ENCODE results near the gene ZBTB17. TPM values are rescaled to one million over a fixed set of nuclear protein-coding genes. Genes with fewer than 3 reads are reported as not detected.

Gene ZBTB17
- polyA plus RNA-seq, 12 donors: 17.9 to 32.1 (median 22.4) TPM; not detected in 1

DNA sequence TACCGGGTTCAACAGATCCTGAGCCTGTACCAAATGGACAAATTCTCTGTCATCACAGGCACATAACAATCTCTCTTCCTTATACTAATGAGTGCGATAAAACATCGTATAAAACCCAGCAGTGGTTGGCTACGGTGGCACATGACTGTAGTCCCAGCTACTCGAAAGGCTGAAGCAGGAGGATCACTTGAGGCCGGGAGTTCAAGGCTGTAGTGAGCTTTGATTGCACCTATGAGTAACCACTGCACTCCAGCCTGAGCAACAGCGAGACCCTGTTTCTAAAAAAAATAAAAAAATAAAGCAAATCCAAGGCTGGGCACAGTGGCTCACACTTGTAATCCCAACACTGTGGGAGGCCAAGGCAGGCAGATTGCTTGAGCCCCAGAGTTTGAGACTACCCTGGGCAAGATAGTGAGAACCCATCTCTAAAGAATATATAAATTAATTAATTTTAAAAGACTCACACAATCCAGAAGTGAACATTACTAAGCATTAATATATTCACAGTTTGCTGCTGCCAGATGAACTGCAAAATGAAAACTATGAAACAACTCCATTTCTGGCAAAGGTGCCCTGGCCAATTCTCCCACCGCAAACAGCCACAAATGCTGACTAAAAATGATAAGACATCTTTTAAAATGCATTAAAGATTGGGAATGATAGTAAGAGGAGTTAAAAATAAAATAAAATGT is 13.1 kb downstream of the ZBTB17 start:
- no peak for DNase-seq

GRCh38 chr1:15962176-15962575 is 13.7 kb downstream of the ZBTB17 start:
- no peak for DNase-seq

GRCh38 chr1:15961492-15961891 is 14.4 kb downstream of the ZBTB17 start:
- no peak for DNase-seq

GRCh38 chr1:15960808-15961207 is 15.1 kb downstream of the ZBTB17 start:
- DNase-seq: no peak

DNA sequence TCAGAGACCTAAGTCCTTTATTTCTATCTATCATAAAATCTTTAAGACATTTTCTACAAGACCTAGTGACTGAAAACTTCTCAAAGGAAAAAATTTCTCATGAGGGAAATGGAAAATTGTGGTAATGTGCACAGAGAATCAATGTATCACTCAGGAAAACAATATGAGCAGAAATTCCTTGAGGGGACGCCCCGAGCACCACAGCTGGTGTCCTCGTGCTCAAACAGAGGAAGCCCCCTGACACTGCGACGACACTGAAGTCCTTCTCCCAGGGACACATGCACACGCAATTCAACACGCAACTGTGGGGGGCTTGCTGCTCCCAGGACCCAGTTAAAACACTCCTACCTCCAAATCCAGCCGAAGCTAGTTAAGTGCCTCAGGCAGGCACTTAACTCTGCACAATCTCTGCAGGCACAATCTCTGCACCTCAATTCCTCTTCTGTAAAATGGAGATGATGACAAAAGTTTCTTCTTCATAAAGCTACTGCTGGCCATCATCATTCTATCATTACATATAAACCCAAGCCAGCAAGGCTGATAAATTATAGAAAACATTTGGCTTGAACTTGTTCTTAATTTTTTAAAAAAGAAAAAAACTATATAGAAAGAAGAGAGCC is 16.0 kb downstream of the ZBTB17 start:
- no peak for DNase-seq

GRCh38 chr1:15959424-15959823 is 16.5 kb downstream of the ZBTB17 start:
- DNase-seq: no peak

GRCh38 chr1:15958793-15959192 is 17.1 kb downstream of the ZBTB17 start:
- DNase-seq: no peak

- DNase-seq: no peak
Measured at GRCh38 chr1:15958111-15958510, 17.8 kb downstream of the ZBTB17 start.

DNA sequence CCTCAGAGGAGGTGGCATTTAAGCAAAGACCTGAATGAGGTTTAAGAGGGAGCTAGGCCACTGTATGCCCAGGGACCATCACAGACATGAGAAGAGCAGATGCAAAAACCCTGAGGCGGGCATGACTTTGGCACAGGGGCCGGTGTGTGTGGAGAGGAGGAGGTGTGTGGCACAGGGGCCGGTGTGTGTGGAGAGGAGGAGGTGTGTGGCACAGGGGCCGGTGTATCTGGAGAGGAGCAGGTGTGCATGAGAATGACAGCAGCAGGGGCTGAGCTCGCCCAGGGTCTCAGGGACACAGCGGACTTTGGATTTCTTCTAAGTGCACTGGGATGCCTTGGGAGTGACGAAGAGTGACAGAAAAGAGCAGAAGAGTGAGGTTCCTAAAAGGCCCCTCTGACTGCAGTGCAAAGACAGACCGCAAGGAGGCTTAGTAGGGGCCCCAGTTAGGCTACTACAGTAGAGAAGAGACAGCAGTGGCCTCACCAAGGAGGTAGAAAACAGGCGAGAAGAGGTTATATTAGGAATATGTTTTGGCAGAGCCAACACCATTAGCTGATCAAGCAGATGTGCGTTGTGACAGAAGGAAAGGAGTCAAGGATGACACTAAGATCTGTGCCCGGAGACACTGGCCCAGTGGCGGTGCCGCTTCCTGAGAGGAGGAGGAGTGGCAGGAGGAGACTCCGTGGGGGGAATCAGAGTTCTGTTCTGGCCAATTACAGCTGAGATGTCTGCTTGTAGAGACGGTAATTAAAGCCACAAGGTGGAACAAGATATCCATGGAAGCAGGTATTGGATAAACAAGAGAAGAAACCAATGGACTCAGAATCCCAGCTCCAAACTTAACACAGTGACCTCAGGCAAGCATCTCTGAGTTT is 18.4 kb downstream of the ZBTB17 start:
- DNase-seq: no peak

- DNase-seq: no peak
Measured at GRCh38 chr1:15956150-15956549, 19.8 kb downstream of the ZBTB17 start.

GRCh38 chr1:15955552-15955951 is 20.3 kb downstream of the ZBTB17 start:
- DNase-seq: no peak

DNA sequence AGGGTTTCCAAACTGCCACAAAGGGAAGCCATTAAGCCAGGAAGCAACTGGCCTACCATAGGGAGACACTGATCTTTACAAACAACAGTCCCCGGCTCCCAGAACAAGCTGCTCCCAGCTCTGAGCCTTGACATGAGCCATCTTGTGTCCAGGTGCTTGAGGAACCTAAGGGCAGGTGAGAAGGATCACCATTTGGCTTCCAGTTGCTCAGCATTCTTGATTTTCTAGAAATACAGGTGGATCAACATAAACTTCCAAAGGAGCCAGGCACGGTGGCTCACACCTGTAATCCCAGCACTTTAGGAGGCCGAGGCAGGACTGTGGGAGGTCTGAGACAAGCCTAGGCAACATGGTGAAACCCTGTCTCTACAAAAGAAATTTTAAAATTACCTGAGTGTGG is 21.6 kb downstream of the ZBTB17 start:
- no peak for DNase-seq

DNA sequence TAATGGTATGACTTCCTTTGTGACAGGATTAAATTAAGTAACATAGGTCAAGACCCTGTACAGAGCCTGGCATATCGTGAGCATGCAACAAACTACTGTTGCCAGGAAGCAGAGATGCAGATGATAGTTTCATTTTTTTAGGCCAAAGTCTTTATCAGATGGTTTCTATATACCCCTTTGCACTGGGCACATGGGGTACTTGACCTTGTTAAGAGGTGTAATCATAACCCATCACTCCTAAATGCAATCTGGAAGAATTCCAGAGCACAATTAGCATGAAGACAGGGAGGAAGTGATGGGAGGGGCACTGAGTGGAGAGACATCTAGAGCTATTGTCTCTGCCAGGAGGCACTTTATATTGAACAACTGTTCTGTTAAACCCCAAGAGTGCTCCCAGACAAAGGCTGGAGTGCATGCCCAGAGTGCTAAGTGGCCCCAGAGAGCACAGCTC is 22.1 kb downstream of the ZBTB17 start:
- no peak for DNase-seq

DNA sequence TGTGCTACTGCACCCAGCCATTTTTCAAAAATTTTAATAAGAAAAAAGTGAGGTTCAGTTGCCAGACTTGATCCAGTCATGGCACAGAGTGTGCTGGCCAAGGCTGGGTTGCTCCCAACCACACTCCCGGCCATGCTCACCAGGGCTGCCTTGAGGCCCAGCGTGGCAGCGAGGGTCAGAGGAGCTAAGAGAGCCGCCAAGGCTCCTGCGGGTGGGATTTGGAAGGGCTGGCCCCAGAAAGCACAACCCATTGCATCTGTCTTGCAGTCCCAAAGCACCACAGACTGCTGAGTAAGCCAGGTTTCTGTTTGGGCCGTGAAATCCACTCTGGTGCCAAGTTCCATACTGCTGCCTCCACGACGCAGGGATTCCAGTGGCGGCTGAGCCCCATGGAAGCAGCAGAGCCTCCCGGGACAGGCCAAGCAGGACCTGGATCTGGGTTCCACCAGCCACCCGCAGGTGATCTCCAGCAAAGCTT is 22.6 kb downstream of the ZBTB17 start:
- no peak for DNase-seq

- no peak for DNase-seq
Measured at GRCh38 chr1:15952317-15953258, 23.3 kb downstream of the ZBTB17 start.

DNA sequence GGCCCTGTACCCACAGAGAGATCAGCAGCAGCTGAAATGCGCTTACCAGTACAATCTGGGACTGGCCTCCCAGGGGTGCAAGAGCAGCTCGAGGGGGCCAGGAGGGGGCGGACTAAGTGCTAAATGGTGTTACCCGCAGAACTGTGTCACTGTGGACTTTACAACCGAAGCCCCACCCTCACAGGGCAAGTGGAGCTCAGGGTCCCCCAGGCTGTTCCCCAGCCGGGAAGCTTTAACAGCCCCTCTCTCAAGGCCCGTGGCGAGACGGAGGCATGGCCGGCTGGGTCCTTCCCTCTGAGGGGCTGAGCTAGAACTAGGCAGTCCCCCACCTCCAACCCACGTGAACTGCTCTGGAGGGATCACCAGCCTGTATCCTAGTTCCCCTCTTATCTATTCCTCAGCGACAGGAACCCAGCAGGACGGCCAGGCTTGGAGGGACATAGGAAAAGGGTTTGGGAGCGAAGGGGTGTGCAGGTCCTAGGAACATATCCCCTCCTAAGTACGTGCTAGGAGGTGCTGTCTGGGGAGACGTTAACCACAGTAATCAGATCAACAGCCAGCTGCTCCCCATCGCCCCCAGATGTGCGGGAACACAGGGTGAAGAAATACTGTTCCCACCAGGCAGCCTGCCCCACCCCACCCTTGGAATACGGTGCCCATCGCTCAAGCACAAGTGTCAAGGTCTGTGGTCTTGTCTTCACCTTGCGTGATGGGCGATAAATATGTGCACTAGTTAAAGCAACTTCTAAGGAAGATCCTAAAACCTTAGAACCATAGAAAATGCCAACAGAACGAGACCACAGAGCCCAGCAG is 24.4 kb downstream of the ZBTB17 start:
- no peak for DNase-seq

- DNase-seq: no peak
Measured at GRCh38 chr1:15950763-15951295, 25.1 kb downstream of the ZBTB17 start.

- no peak for DNase-seq
Measured at GRCh38 chr1:15950302-15950701, 25.6 kb downstream of the ZBTB17 start.

DNA sequence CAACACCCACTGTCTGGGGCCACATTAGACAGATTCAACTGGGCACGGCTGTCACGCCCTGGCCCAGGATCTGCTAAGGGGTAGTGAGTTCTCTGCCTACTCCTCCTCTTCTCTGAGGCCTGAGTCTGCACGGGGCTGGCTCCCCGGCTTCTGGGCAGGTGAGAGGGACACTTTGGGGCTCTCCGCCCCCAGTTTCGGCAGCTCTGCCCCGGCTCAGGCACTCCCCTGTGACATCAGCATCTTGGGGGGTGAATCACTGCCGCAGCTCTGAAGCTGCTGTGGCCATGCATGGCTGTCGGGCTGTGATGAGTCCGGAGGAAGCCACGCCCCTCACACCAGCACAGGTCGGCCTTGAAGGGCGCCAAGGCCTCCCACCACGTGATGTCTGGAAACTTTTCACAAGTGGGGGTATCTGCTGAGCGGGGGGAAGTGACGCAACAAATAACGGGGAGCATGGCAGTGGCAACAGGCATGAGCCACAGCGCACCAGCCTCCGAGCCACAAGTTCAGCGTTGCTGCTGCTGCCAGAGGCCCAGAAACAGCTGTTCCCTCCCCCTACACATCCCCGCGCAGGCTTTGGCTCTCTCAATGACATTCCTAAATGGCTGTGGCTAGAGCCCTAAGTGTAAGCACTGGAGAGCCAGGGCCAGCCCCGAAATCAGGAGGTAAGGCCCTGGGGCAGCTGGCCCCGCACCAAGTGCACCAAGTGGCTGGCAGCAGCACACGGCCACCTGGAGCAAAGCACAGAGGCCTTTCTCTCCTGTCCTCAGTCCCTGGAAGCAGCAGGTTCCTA is 26.3 kb downstream of the ZBTB17 start:
- peak; percentile 78 for DNase-seq
